Stimulated activated CD8-positive, alpha-beta memory T cell treated with anti-CD3 and anti-CD28 coated beads, Interleukin-4, amount 100 ng/mL, for 24 hours (primary cell): ENCODE results near the gene PCBP2.
"Not testable (repeated sequence)": the region's sequence is repeated elsewhere in the genome, so short reads cannot be mapped to it uniquely, and the experiment has no call there.

Source experiments
- DNase-seq: peaks from one replicate; pipeline ENCODE4 v3.0.0-alpha.2; 2020; ENCODE audit warnings: low read depth

PCBP2 gene

DNA sequence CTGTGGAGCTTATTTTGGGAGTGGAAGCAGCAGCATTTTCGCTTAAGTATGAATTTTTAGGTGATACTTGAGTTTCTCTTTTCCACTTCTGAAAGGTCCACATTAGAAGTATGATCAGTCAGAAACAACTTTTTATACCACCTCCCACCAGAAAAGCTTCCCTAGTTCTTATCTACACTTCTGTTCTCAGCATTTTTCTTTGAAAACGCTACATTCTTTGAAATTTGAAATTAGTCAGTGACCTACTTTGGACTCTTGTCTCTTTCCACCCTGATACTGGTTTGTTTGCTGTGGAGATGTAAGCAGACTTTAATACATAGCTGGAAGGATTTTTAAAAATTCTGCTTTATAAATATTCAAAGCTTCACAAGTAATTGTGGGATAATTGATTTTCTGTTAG is 22.2 kb downstream of the PCBP2 start:
- DNase-seq: no peak

GRCh38 chr12:53474819-53475218 is 22.9 kb downstream of the PCBP2 start:
- no peak for DNase-seq

DNA sequence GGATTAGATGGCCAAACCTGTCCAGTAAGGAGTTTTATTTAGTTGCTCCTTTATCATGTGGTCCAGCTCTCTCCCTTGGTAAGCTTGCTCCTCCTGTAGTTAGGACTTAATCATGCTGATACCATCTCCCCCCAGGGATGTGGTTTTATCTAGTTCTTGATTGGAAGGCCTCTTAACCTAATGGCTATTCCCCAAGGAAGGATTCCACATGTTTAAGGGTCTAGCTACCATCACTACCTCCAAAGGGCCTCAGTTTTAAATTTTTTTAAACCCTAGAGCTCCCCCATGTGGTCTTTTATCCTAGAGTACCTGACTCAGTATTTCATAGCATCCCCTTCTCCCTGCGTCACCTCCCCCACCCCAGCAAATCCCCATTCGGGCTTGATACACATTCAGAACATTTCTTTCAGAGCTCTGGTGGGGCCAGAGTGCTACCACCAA is 24.9 kb downstream of the PCBP2 start:
- DNase-seq: no peak

- DNase-seq: no peak
These were observed 27.0 kb downstream of the PCBP2 start for GRCh38 chr12:53478865-53479264.

DNA sequence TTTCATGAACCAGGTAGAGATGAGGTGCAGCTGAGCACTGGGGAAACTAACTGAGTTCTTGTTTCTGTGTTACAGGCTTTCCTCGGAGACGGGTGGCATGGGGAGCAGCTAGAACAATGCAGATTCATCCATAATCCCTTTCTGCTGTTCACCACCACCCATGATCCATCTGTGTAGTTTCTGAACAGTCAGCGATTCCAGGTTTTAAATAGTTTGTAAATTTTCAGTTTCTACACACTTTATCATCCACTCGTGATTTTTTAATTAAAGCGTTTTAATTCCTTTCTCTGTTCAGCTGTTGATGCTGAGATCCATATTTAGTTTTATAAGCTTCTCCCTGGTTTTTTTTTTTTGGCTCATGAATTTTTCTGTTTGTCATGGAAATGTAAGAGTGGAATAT is 27.4 kb downstream of the PCBP2 start:
- no peak for DNase-seq

DNA sequence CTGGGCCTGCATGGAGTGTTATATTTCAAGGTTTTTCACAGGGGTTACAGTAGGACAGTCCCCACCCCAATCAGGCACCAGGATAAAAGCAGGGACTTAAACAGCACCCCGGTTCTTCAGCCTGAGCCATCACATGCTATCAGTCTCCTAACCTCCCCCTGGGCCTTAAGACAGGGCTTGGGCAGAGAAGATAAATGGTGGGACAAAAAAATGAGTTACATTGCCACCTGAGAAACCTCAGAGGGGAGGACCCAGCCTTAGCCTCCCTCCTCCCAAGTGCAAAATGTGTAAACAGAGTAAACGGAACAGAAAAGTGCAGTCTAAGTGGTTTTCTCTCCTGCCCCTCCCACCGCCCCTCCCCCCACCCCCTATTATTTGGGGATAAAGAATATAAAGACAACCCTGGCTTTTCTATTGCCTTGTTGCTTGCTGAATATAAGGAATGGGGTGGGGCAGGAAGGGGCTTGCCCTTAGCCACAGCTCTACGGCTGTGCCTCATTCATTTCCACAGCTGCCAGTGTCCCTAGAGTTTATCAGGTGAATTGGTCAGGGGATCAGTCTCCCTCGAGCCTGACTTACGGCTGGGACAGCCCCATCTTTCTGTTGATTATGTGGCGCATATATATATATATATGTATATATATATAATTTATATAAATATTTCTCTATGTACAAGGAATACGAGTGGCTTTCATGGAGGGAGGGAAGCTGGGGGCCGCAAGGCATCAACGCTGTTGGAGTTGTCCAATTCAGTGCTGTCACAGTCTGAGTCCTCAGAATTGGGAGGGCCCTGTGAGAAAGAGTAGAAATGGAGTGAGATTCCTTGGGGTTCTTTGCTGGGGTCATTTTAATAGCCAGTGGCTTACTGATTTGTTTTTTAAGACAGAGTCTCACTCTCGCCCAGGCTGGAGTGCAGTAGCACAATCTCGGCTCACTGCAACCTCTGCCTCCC is 28.9 kb downstream of the PCBP2 start:
- no peak for DNase-seq

DNA sequence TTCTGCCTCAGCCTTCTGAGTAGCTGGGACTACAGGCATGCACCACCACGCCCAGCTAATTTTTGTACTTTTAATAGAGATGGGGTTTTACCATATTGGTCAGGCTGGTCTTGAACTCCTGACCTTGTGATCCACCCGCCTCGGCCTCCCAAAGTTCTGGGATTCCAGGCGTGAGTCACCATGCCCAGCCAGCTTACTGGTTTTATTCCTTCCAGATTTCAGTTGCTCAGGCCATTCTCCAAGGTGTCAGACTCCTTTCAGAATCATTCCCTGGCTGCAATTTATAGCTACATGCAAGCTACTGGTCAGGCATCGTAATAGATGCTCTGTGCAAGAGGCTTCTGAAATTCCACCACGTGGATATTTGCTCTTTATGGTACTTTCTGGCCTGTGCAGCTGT is 29.6 kb downstream of the PCBP2 start:
- DNase-seq: not testable (repeated sequence)

GRCh38 chr12:53481939-53482586 is 30.2 kb downstream of the PCBP2 start:
- DNase-seq: no peak

DNA sequence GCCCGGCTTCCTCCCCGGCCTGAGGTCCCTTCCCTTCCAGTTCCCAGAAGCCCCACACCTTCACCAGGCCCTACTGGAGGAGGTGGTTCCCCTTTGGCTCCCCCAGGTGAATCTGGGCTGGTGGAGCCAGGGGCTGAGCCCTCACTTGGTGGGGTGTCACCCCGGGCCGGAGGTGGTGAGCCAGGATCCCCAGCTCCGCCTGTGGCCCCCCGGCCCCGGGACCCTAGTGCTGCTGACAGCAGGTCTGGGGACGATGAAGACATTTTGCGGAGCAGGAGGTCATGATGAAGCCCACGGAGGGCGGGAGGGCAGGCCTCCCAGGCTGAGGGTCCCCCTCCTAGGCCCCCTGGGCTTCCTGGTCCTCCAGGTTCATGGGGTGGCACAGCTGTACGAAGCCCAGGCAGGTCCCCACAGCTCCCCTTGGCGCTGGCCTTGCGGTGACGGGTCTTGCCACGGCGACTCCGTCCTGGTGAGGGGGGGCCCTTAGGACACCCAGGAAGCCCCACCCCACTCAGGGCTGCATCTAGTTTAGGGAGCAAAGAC is 30.8 kb downstream of the PCBP2 start:
- no peak for DNase-seq

GRCh38 chr12:53483225-53483978 is 31.5 kb downstream of the PCBP2 start:
- DNase-seq: no peak

- DNase-seq: no peak
These were observed 32.1 kb downstream of the PCBP2 start for GRCh38 chr12:53483979-53484377.

DNA sequence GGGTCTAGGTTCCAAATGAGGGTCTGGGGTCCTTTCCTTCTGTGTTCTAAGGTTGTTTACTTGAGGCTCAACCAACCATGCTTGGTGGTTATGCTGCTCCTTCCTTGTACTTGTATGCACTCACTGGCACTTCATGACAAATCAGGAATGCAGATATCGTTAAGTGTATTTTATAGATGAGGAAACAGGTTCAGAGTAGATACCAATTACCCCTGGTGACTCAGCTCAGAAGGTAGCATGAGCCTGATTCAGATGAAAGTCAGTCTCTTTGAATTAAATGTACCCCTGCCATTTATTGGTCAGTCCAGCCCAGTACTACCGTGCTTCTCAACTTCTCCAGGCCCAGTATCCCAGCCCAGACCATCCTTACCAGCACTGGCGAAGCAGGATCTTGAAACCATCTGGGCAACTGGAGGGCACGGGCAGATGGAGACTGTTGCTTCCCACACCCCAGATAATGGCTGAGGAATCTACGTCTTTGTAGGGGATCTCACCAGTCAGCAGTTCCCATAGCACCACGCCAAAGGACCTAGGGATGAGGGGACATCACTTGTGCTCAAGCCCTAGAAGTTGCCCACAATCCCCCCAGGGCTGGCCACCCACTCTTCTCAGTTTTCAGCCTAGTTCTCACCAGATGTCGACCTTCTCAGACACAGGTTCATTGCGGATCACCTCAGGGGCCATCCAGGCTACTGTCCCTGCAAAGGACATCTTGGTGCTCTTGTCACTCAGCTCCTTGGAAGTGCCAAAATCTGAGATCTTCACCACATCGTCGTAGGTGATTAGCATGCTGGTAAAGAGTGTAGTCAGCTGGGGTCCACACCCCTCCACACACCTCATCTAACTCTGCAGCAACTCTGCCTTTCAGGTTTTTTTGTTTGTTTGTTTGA is 33.0 kb downstream of the PCBP2 start:
- DNase-seq: no peak

DNA sequence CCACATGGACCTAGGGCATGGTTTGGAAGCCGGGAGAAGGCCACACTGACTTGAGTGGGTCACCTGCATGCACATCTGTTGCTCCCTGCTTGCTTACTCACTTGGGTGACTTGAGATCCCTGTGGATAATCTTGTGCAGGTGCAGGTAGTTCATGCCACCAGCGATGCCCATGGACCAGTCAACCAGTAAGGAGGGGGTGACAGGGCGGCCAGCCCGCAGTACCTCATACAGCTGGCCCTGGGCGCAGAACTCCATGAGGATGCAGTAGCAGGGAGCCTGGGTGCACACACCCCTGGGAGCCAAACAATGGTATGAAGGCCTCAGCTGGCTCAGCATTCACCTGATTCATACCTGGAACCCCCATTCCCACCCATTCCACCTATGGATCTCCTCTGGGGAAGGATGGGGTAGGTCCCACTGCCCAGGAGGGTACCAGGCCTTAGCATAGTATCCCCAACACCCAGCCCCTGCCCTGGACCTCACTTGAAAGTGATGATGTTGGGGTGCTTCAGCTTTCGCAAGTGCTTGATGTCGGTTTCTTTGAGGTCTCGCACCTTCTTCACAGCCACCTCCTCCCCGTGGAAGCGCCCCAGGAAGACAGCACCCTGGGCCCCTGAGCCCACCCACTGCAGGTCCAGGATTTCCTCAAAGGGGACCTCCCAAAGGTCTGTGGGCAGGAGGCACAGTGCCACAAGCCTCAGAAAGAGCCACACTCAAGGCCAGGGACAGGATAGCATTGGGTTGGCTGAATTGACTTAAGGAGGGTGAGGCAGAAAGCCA is 34.2 kb downstream of the PCBP2 start:
- DNase-seq: no peak

GRCh38 chr12:53486736-53487487 is 35.0 kb downstream of the PCBP2 start:
- DNase-seq: no peak

GRCh38 chr12:53489242-53489864 is 37.5 kb downstream of the PCBP2 start:
- no peak for DNase-seq

- no peak for DNase-seq
These were observed 40.3 kb downstream of the PCBP2 start for GRCh38 chr12:53492188-53492587.

DNA sequence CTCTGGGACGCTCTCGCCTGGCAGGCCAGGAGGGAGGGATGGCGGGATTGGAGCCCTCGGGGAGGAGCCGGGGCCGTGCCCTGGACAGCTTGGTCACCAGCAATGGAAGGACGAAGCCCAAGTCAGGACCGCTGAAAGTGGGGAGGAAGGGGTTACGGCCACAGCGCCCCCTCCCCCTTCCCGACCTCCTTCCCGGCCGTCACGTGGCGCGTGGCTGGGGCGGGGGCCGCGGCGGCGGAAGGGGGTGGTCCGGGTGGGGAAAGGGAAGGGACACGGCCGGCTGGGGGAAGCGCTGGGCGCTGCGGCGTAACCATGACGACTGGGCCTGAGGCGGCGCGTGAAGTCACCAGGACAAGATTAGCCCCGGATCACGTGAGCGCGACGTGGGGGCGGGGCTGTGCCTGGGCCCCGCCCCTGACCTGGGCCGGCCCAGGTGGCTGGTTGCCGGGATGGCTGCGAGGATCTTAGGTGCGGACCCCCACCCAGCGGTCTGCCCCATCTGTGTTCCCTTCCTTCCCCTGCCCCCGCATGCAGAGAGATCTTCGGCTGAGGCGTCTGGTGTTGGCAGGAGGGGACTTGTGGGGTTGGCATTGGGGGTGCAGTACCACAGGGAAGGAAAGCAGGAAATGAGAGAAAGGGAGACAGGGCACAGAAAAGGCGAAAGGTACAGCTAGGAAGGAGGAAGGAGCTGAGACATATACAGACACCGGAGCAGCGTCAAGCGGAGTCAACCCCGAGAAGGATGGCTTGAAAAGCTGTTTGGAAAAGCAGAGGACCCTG is 41.1 kb downstream of the PCBP2 start:
- peak; percentile 81 for DNase-seq

- DNase-seq: no peak
These were observed 41.9 kb downstream of the PCBP2 start for GRCh38 chr12:53493610-53494391.
